Liver (tissue), 9 donors: ENCODE data around the gene TOMM70. TPM values are rescaled to one million over a fixed set of nuclear protein-coding genes. Genes with fewer than 3 reads are reported as not detected.
"Not testable (repeated sequence)": the region's sequence is repeated elsewhere in the genome, so short reads cannot be mapped to it uniquely, and the experiment has no call there.

Experiments used
- DNase-seq: peaks from one replicate; pipeline ENCODE4 v3.0.0-alpha.2; 2017; ENCODE audit warnings: low spot score
- H3K27ac ChIP-seq, 2 donors: one replicate each; pipeline ENCODE4 v1.7.0; 2013; ENCODE audit warnings: inconsistent platforms in 2 of 2, low read length in 2 of 2, control low read depth in 1 of 2, low read depth in 1 of 2, mild to moderate bottlenecking in 1 of 2
- H3K27me3 ChIP-seq, 4 donors: one replicate each; pipeline versions ENCODE4 v1.6.1 to v1.7.0; 2013; ENCODE audit warnings: low read length in 3 of 4, inconsistent platforms in 1 of 4, mild to moderate bottlenecking in 1 of 4, moderate library complexity in 1 of 4; ENCODE audit not compliant: control insufficient read depth in 4 of 4, insufficient read depth in 4 of 4
- H3K36me3 ChIP-seq, 4 donors: one replicate each; pipeline versions ENCODE4 v1.6.1 to v1.7.0; 2013; ENCODE audit warnings: low read length in 3 of 4, mild to moderate bottlenecking in 3 of 4, low read depth in 1 of 4, moderate library complexity in 1 of 4; ENCODE audit not compliant: control insufficient read depth in 4 of 4, insufficient read depth in 3 of 4
- H3K4me1 ChIP-seq, 4 donors: one replicate each; pipeline versions ENCODE4 v1.6.1 to v1.7.0; 2013; ENCODE audit warnings: low read length in 3 of 4, mild to moderate bottlenecking in 3 of 4, moderate library complexity in 1 of 4; ENCODE audit not compliant: control insufficient read depth in 4 of 4, insufficient read depth in 4 of 4
- H3K4me3 ChIP-seq, 3 donors: one replicate each; pipeline versions ENCODE4 v1.6.1 to v1.7.0; 2013; ENCODE audit warnings: low read length in 3 of 3, control low read depth in 1 of 3, low read depth in 1 of 3, mild to moderate bottlenecking in 1 of 3
- H3K9ac ChIP-seq, 2 donors: one replicate each; pipeline ENCODE4 v1.7.0; 2013; ENCODE audit warnings: low read length in 2 of 2, mild to moderate bottlenecking in 2 of 2, moderate library complexity in 2 of 2, control low read depth in 1 of 2, low read depth in 1 of 2
- H3K9me3 ChIP-seq, 4 donors: one replicate each; pipeline versions ENCODE4 v1.6.1 to v1.7.0; 2013; ENCODE audit warnings: low read length in 3 of 4; ENCODE audit not compliant: control insufficient read depth in 4 of 4
- ATF3 ChIP-seq: IDR thresholded peaks from 2 replicates; pipeline ENCODE4 v1.6.1; 2016; ENCODE audit warnings: antibody characterized with exemption
- CTCF ChIP-seq: fragments of 150-350 bp; IDR thresholded peaks from 2 replicates; pipeline ENCODE4 v1.5.1; 2017; ENCODE audit warnings: improper control_type of control experiment, low read depth, low read length; ENCODE audit not compliant: missing input control
- EGR1 ChIP-seq, 2 donors: IDR thresholded peaks; 2 replicates each; pipeline ENCODE4 v1.6.1; 2016 to 2018; ENCODE audit warnings: antibody characterized with exemption in 2 of 2, low read depth in 2 of 2
- FOXA1 ChIP-seq: IDR thresholded peaks from 2 replicates; pipeline ENCODE4 v1.6.1; 2016; ENCODE audit warnings: antibody characterized with exemption
- FOXA2 ChIP-seq: IDR thresholded peaks from 2 replicates; pipeline ENCODE4 v1.6.1; 2016; ENCODE audit warnings: antibody characterized with exemption
- GABPA ChIP-seq, 2 donors: IDR thresholded peaks in 1 of 2; conservative IDR thresholded peaks in 1 of 2; 2 replicates each; pipeline ENCODE4 v1.6.1; 2016; ENCODE audit warnings: antibody characterized with exemption in 2 of 2, mild to moderate bottlenecking in 1 of 2, moderate library complexity in 1 of 2
- HNF4A ChIP-seq, 2 donors: conservative IDR thresholded peaks; 2 replicates each; pipeline ENCODE4 v1.6.1; 2016; ENCODE audit warnings: antibody characterized with exemption in 2 of 2, mild to moderate bottlenecking in 2 of 2
- HNF4G ChIP-seq: IDR thresholded peaks from 2 replicates; pipeline ENCODE4 v1.6.1; 2016; ENCODE audit warnings: antibody characterized with exemption
- JUND ChIP-seq, 2 donors: IDR thresholded peaks; 2 replicates each; pipeline ENCODE4 v1.6.1; 2016; ENCODE audit warnings: antibody characterized with exemption in 2 of 2
- MAX ChIP-seq: IDR thresholded peaks from 2 replicates; pipeline ENCODE4 v1.6.1; 2016; ENCODE audit warnings: antibody characterized with exemption
- NR2F2 ChIP-seq: IDR thresholded peaks from 2 replicates; pipeline ENCODE4 v1.6.1; 2016; ENCODE audit warnings: antibody characterized with exemption
- RAD21 ChIP-seq, 2 donors: IDR thresholded peaks; 2 replicates each; pipeline ENCODE4 v1.6.1; 2016; ENCODE audit warnings: antibody characterized with exemption in 2 of 2, mild to moderate bottlenecking in 2 of 2
- REST ChIP-seq: IDR thresholded peaks from 2 replicates; pipeline ENCODE4 v1.6.1; 2016; ENCODE audit warnings: antibody characterized with exemption, mild to moderate bottlenecking
- RXRA ChIP-seq, 2 donors: IDR thresholded peaks; 2 replicates each; pipeline ENCODE4 v1.6.1; 2017 to 2018; ENCODE audit warnings: antibody characterized with exemption in 2 of 2, mild to moderate bottlenecking in 1 of 2
- SP1 ChIP-seq: IDR thresholded peaks from 2 replicates; pipeline ENCODE4 v1.6.1; 2018; ENCODE audit warnings: antibody characterized with exemption, mild to moderate bottlenecking
- YY1 ChIP-seq: IDR thresholded peaks from 2 replicates; pipeline ENCODE4 v1.6.1; 2016; ENCODE audit warnings: antibody characterized with exemption, mild to moderate bottlenecking
- ZBTB33 ChIP-seq: IDR thresholded peaks from 2 replicates; pipeline ENCODE4 v1.6.1; 2016; ENCODE audit warnings: antibody characterized with exemption
- WGBS: extraction: QIAGEN DNeasy Blood & Tissue Kit; methylation state at CpG from one replicate; pipeline ENCODE4 v1.1.7; 2013; 5-methylcytosine and 5-hydroxymethylcytosine counted together
- polyA plus RNA-seq, 2 donors: library from polyadenylated mRNA; stranded (reverse) in 1 of 2; unstranded in 1 of 2; fragments of 200-250 nt in 1 of 2; fragments of >200 nt in 1 of 2; fragmentation: Nextera tagmentation in 1 of 2; extraction: Ambion mirVana in 1 of 2; gene quantifications; one replicate each; pipeline versions ENCODE4 v1.2.1 to v1.2.3, GENCODE V29; 2013 to 2015
- total RNA-seq, 2 donors: library from RNA; depleted of rRNA; stranded (reverse); fragments of >200 nt; gene quantifications; one replicate each; pipeline ENCODE4 v1.2.3, GENCODE V29; 2014
- donor health status: healthy.
- donor health status: healthy.
- donor health status: healthy.
- donor health status: healthy.
- donor health status: healthy.

The TOMM70 gene
- total and polyA plus RNA-seq, 4 donors = 16.7 to 55.8 (median 32.6) TPM

- H3K4me3 ChIP-seq = no peak overlapping the region
- TF ChIP-seq NR2F2 (no peak), RXRA (IDR thresholded peaks at IDR 0.05) (no peak), HNF4A (conservative IDR thresholded peaks at IDR 0.05) (no peak), GABPA (IDR thresholded peaks at IDR 0.05 in 1 of 2, conservative IDR thresholded peaks at IDR 0.05 in 1 of 2) (no peak)
- no peaks in the 10 kb centered on the region for H3K9me3 ChIP-seq
- no peaks in the 10 kb centered on the region for H3K36me3 ChIP-seq
- H3K4me1 ChIP-seq = peaks cover 3 to 53% (median 28%) of the 10 kb centered on the region in 4 donors
- no peak overlapping the region for H3K9ac ChIP-seq
- 96% methylated on average over 5 of the region's 5 CpGs for WGBS
- no peaks in the 10 kb centered on the region for H3K27me3 ChIP-seq
- DNase-seq = no peak
- H3K27ac ChIP-seq = peak overlapping the region; percentile 57 to 61
These were observed 70.2 kb downstream of the TOMM70 start for GRCh38 chr3:100330651-100331050.

GRCh38 chr3:100329800-100330489 lies 70.9 kb downstream of the TOMM70 start:
- 34% methylated on average over 4 of the region's 4 CpGs for WGBS
- Histone ChIP-seq H3K27me3 (no peaks in the 10 kb centered on the region), H3K27ac (peak overlapping the region; percentile 57 to 61), H3K9ac (no peak overlapping the region), H3K36me3 (no peaks in the 10 kb centered on the region), H3K4me1 (peaks cover 1 to 51% (median 22%) of the 10 kb centered on the region in 4 donors), H3K4me3 (no peak overlapping the region), H3K9me3 (no peaks in the 10 kb centered on the region)
- DNase-seq = no peak
- TF ChIP-seq ATF3 (no peak), EGR1 (IDR thresholded peaks at IDR 0.05; ENCODE audit: low read depth in 2 of 2) (no peak), ZBTB33 (no peak), JUND (IDR thresholded peaks at IDR 0.05) (no peak), FOXA2 (peak; percentile 70), FOXA1 (peak; percentile 49), YY1 (peak; percentile 52), RAD21 (IDR thresholded peaks at IDR 0.05) (peak; percentile 11 to 27), HNF4A (conservative IDR thresholded peaks at IDR 0.05) (peak; percentile 28 to 67), HNF4G (no peak), REST (no peak), SP1 (peak; percentile 47), MAX (peak; percentile 14), RXRA (IDR thresholded peaks at IDR 0.05) (peak; percentile 44 to 65), NR2F2 (no peak), CTCF (no peak), GABPA (IDR thresholded peaks at IDR 0.05 in 1 of 2, conservative IDR thresholded peaks at IDR 0.05 in 1 of 2) (no peak)

GRCh38 chr3:100327377-100327776 lies 73.5 kb downstream of the TOMM70 start:
- not testable (repeated sequence) for H3K4me3 ChIP-seq, DNase-seq, H3K9me3 ChIP-seq, H3K9ac ChIP-seq, H3K27me3 ChIP-seq, H3K36me3 ChIP-seq, H3K27ac ChIP-seq
- peaks cover 0 to 51% (median 24%) of the 10 kb centered on the region in 4 donors for H3K4me1 ChIP-seq
- WGBS = 98% methylated on average over 5 of the region's 5 CpGs
